Adipocyte (in vitro differentiated cells): ENCODE measurements around the gene KCNJ15.

Experiments
- DNase-seq: peaks from one replicate; pipeline ENCODE4 v3.0.0-alpha.2; 2015; ENCODE audit warnings: low read depth
- H3K27me3 ChIP-seq: replicated peaks from 2 replicates; pipeline ENCODE4 v1.7.0; 2013; ENCODE audit warnings: mild to moderate bottlenecking, low read length, moderate library complexity; ENCODE audit not compliant: control insufficient read depth, insufficient read depth
- H3K36me3 ChIP-seq: 2 replicates; pipeline ENCODE4 v1.7.0; 2013; ENCODE audit warnings: low read length, mild to moderate bottlenecking, moderate library complexity; ENCODE audit not compliant: control insufficient read depth, insufficient read depth, severe bottlenecking
- H3K4me1 ChIP-seq: 2 replicates; pipeline ENCODE4 v1.7.0; 2013; ENCODE audit warnings: mild to moderate bottlenecking, low read length, moderate library complexity; ENCODE audit not compliant: control insufficient read depth, insufficient read depth
- H3K4me3 ChIP-seq: 2 replicates; pipeline ENCODE4 v1.7.0; 2013; ENCODE audit warnings: mild to moderate bottlenecking, low read length, moderate library complexity
- H3K9ac ChIP-seq: 2 replicates; pipeline ENCODE4 v1.7.0; 2013; ENCODE audit warnings: mild to moderate bottlenecking, low read length, moderate library complexity
- H3K9me3 ChIP-seq: 2 replicates; pipeline ENCODE4 v1.7.0; 2013; ENCODE audit warnings: mild to moderate bottlenecking, low read length, moderate library complexity; ENCODE audit not compliant: control insufficient read depth

Gene KCNJ15

DNA sequence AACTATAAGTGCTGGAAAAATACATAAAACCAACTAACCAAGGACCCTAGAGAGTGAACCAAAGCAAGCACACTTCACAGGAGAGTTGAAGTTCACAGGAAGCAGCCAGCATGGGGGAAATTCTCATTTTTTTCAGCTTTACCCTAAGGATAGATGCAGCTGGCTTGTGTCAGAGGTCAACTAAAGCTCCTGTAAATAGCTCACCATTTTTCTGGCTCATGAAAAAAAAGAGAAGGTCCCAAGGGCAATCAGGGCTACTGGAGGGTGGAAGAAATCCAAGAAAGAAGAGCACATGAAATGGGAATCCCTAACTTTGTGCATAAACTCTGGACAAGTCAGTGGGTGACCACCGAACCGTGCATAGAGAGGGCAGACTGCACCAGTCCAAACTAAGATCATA lies 58.3 kb downstream of the KCNJ15 start:
- Histone ChIP-seq H3K36me3 (no peaks in the 10 kb centered on the region), H3K9me3 (no peaks in the 10 kb centered on the region), H3K9ac (no peak overlapping the region), H3K27me3 (no peaks in the 10 kb centered on the region), H3K4me3 (no peak overlapping the region), H3K4me1 (peaks cover 41% of the 10 kb centered on the region)
- no peak for DNase-seq

GRCh38 chr21:38319781-38320180 lies 63.0 kb downstream of the KCNJ15 start:
- peak overlapping the region; percentile 65 for H3K9ac ChIP-seq
- H3K4me1 ChIP-seq = peaks cover 50% of the 10 kb centered on the region
- H3K9me3 ChIP-seq = no peaks in the 10 kb centered on the region
- DNase-seq = no peak
- H3K4me3 ChIP-seq = no peak overlapping the region
- no peaks in the 10 kb centered on the region for H3K27me3 ChIP-seq
- H3K36me3 ChIP-seq = no peaks in the 10 kb centered on the region

DNA sequence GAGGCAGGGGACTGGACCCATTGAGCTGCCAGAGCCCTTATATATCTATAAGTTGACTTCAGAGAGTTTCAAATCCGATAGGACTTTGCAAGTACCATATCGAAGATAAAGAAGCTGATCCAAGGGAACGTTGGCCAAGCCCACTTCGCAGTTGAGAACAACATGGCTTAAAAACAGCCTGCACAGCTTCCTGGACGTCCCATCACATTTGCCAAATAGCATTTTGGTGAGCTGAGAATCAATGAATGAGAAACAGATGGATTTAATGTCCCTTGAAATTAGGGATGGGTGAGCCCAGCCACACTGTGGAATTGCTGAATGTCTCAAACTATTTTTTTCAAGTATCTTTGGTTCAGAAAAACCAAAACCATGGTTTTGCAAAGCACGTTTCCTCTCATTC lies 64.8 kb downstream of the KCNJ15 start:
- Histone ChIP-seq H3K9me3 (no peaks in the 10 kb centered on the region), H3K4me3 (no peak overlapping the region), H3K9ac (peak overlapping the region; percentile 55), H3K36me3 (no peaks in the 10 kb centered on the region), H3K4me1 (peaks cover 47% of the 10 kb centered on the region), H3K27me3 (no peaks in the 10 kb centered on the region)
- no peak for DNase-seq

GRCh38 chr21:38322311-38322950 lies 65.6 kb downstream of the KCNJ15 start:
- peak overlapping the region; percentile 55 for H3K9ac ChIP-seq
- no peaks in the 10 kb centered on the region for H3K36me3 ChIP-seq
- no peaks in the 10 kb centered on the region for H3K27me3 ChIP-seq
- H3K4me1 ChIP-seq = peaks cover 52% of the 10 kb centered on the region
- H3K4me3 ChIP-seq = peak overlapping the region; percentile 23
- no peak for DNase-seq
- no peaks in the 10 kb centered on the region for H3K9me3 ChIP-seq

- Histone ChIP-seq H3K9me3 (no peaks in the 10 kb centered on the region), H3K27me3 (no peaks in the 10 kb centered on the region), H3K9ac (peak overlapping the region; percentile 64), H3K4me3 (peak overlapping the region; percentile 11), H3K36me3 (no peaks in the 10 kb centered on the region), H3K4me1 (peaks cover 58% of the 10 kb centered on the region)
- DNase-seq = no peak
Observed at GRCh38 chr21:38323721-38324531, 67.1 kb downstream of the KCNJ15 start.

DNA sequence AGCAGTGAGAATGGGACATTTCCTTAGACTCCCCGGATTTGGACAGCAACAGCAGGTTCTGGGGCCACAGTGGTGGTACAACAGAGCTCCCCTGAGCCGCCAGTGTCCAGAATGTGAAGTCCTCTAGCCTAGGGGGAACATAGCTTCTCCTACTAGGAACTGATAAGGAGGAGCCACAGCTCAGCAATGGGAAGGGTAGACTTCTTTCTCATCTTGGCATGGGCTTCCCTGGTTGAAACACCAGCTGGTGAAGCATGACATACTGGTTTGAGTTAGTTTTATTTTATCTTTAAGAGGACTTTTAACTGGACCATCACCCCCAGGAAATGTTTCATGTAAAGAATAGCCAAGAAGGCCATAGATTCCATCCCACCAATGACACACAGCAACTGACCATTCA lies 68.4 kb downstream of the KCNJ15 start:
- H3K27me3 ChIP-seq = no peaks in the 10 kb centered on the region
- no peak for DNase-seq
- H3K36me3 ChIP-seq = no peaks in the 10 kb centered on the region
- no peak overlapping the region for H3K4me3 ChIP-seq
- H3K9ac ChIP-seq = peak overlapping the region; percentile 64
- no peaks in the 10 kb centered on the region for H3K9me3 ChIP-seq
- H3K4me1 ChIP-seq = peaks cover 51% of the 10 kb centered on the region

- no peaks in the 10 kb centered on the region for H3K36me3 ChIP-seq
- H3K4me3 ChIP-seq = no peak overlapping the region
- no peaks in the 10 kb centered on the region for H3K27me3 ChIP-seq
- H3K9me3 ChIP-seq = no peaks in the 10 kb centered on the region
- H3K4me1 ChIP-seq = peaks cover 56% of the 10 kb centered on the region
- H3K9ac ChIP-seq = no peak overlapping the region
- DNase-seq = no peak
Observed at GRCh38 chr21:38325731-38326420, 69.1 kb downstream of the KCNJ15 start.

DNA sequence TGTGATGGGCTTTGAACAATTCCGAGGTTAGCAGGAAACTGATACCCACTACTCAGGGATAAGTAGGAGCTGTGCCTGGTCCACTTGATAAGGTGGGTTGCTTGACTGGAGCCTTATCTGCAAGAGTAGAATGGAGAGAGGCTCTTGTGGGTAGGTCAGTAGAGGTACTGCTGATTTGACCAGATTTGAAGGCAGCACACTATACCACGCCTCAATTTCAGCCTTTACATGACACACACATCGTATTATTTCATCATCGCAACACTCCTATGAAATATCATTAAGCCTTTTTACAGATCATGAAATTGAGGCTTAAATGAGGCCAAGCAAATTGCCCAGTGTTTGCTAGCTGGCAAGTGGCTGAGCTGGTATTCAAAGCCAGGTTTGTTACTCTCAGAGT lies 69.6 kb downstream of the KCNJ15 start:
- Histone ChIP-seq H3K4me3 (no peak overlapping the region), H3K27me3 (no peaks in the 10 kb centered on the region), H3K9ac (no peak overlapping the region), H3K9me3 (no peaks in the 10 kb centered on the region), H3K4me1 (peaks cover 55% of the 10 kb centered on the region), H3K36me3 (no peaks in the 10 kb centered on the region)
- no peak for DNase-seq

- no peak overlapping the region for H3K4me3 ChIP-seq
- H3K9ac ChIP-seq = no peak overlapping the region
- H3K4me1 ChIP-seq = peaks cover 50% of the 10 kb centered on the region
- H3K27me3 ChIP-seq = no peaks in the 10 kb centered on the region
- DNase-seq = no peak
- no peaks in the 10 kb centered on the region for H3K9me3 ChIP-seq
- no peaks in the 10 kb centered on the region for H3K36me3 ChIP-seq
Observed at GRCh38 chr21:38326899-38327298, 70.1 kb downstream of the KCNJ15 start.

DNA sequence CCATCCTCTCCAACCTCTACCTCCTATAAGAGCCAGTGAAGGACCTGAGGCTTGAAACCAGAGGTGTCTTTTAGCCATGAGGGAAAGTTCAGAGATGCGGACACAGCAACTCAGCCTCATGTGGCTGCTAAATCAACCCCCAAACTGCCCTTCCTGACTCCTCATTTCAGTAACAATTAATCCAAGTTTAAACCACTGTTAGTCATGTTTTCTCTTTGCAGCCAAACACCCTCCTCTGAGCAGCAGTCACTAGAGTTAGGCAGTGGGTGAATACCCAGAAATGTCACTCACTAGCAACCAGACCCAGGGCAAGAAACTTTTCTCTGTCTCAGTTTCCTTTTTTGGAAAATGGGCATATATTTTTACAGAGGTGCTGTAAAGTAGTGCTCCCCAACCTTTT lies 71.2 kb downstream of the KCNJ15 start:
- DNase-seq = no peak
- H3K36me3 ChIP-seq = no peaks in the 10 kb centered on the region
- H3K4me3 ChIP-seq = no peak overlapping the region
- no peaks in the 10 kb centered on the region for H3K27me3 ChIP-seq
- H3K4me1 ChIP-seq = peaks cover 40% of the 10 kb centered on the region
- H3K9me3 ChIP-seq = no peaks in the 10 kb centered on the region
- no peak overlapping the region for H3K9ac ChIP-seq

DNA sequence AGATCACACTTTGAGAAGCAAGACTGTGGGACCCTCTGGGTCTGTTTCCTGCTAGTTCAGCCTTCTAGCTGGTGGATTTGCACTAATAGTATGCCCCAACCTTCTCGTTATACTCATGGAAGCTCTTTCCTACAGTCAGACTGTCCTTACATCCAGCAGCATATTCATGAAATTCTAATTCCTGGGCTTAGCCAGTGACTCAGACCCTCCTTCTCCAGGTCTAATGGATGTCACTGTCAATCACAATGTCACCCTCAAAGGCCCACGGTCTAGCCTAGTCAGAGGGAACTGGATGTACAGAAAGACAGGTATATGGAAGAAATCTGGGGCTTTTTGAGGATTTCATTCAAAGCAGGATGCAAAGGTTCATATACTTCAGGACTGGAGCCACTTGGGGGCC lies 72.4 kb downstream of the KCNJ15 start:
- H3K9ac ChIP-seq = no peak overlapping the region
- no peak for DNase-seq
- H3K9me3 ChIP-seq = no peaks in the 10 kb centered on the region
- H3K4me1 ChIP-seq = peaks cover 38% of the 10 kb centered on the region
- H3K27me3 ChIP-seq = no peaks in the 10 kb centered on the region
- H3K36me3 ChIP-seq = no peaks in the 10 kb centered on the region
- no peak overlapping the region for H3K4me3 ChIP-seq
